Heart left ventricle (tissue), 16 donors: ENCODE data around the gene KCNJ1. TPM values are rescaled to one million over a fixed set of nuclear protein-coding genes. Genes with fewer than 3 reads are reported as not detected.

ENCODE experiments used
- ATAC-seq, 4 donors: fragments of 200-7000 bp; cut with Tn5 transposase; one replicate each; pipeline ENCODE4 v1.9.1; 2020 to 2022; ENCODE audit warnings: moderate library complexity in 4 of 4, mild to moderate bottlenecking in 3 of 4, moderate number of reproducible peaks in 1 of 4
- DNase-seq, 5 donors: peaks; one replicate each; pipeline ENCODE4 v3.0.0-alpha.2; 2020
- H3K27ac ChIP-seq, 12 donors: fragments of 200-600 bp; sonication (generic) in 4 of 12; one replicate each; pipeline versions ENCODE4 v1.5.0 to v1.8.0; 2016 to 2022; ENCODE audit warnings: mild to moderate bottlenecking in 2 of 12
- H3K27me3 ChIP-seq, 9 donors: fragments of 200-600 bp; sonication (generic) in 2 of 9; one replicate each; pipeline versions ENCODE4 v1.5.1 to v1.8.0; 2016 to 2022; ENCODE audit warnings: mild to moderate bottlenecking in 3 of 9
- H3K36me3 ChIP-seq, 9 donors: fragments of 200-600 bp; sonication (generic) in 2 of 9; one replicate each; pipeline versions ENCODE4 v1.5.0 to v1.8.0; 2018 to 2022; ENCODE audit warnings: mild to moderate bottlenecking in 2 of 9
- H3K4me1 ChIP-seq, 12 donors: fragments of 200-600 bp; sonication (generic) in 4 of 12; one replicate each; pipeline versions ENCODE4 v1.5.0 to v1.8.0; 2016 to 2022; ENCODE audit warnings: mild to moderate bottlenecking in 3 of 12
- H3K4me3 ChIP-seq, 12 donors: fragments of 200-600 bp; sonication (generic) in 4 of 12; one replicate each; pipeline versions ENCODE4 v1.5.0 to v1.8.0; 2017 to 2022; ENCODE audit warnings: mild to moderate bottlenecking in 9 of 12, moderate library complexity in 4 of 12
- H3K9me3 ChIP-seq, 12 donors: fragments of 200-600 bp; sonication (generic) in 4 of 12; one replicate each; pipeline versions ENCODE4 v1.5.0 to v1.8.0; 2016 to 2022; ENCODE audit warnings: mild to moderate bottlenecking in 1 of 12
- POLR2A ChIP-seq, 2 donors: fragments of 450-650 bp; IDR thresholded peaks; one replicate each; pipeline ENCODE4 v1.6.1; 2017; ENCODE audit warnings: antibody characterized with exemption in 2 of 2, mild to moderate bottlenecking in 2 of 2, moderate library complexity in 2 of 2
- WGBS, 4 donors: extraction: QIAGEN DNeasy Blood & Tissue Kit in 2 of 4; methylation state at CpG; one replicate each; pipeline versions ENCODE4 v1.1.5 to v1.1.7; 2013 to 2018; 5-methylcytosine and 5-hydroxymethylcytosine counted together
- intact Hi-C, 10 donors: fragments of 100-400 bp; cut with DNase I; formaldehyde crosslinking; loops; one replicate each; pipeline versions ENCODE4 v1.11.1 to v1.14.2; 2022
- polyA plus RNA-seq, 2 donors: library from polyadenylated mRNA; stranded (reverse); fragments of 200-250 nt; gene quantifications; one replicate each; pipeline ENCODE4 v1.2.3, GENCODE V29; 2013
- total RNA-seq, 9 donors: library from RNA; depleted of rRNA in 2 of 9; stranded (reverse); fragments of >200 nt in 2 of 9; fragmentation: NEBNext Ultra II Directional in 3 of 9; extraction: Animal tissue kit (Norgen Biotek cat#: 25700) in 3 of 9; gene quantifications; one replicate each; pipeline versions ENCODE4 v1.1.0 to v1.2.4, GENCODE V29; 2016 to 2023
- TF ChIP-seq, protein P1 (sequence below), 12 donors: fragments of 200-600 bp; sonication (generic) in 4 of 12; IDR thresholded peaks; one replicate each; pipeline versions ENCODE4 v1.5.0 to v1.8.0; 2018 to 2022; ENCODE audit warnings: antibody characterized with exemption in 12 of 12, mild to moderate bottlenecking in 5 of 12
- donor health status: ischemic (EF 13 %, LVEDD 7.1; RV severe dilation, severe dysfunction).
- donor health status: healthy with polysubstance abuse.
- donor health status: DM: no; HTN: yes; CAD: no.
- donor health status: DM: no; HTN: no; CAD: no.
- donor health status: ischemic (EF 25% LVEDD 6.9; RV normal size, moderate dysfunction).
- donor health status: ischemic (EF 25% LVEDD 5.7; RV mildly dilated, moderate dysfunction).
- donor health status: healthy.
- donor health status: DM: yes; HTN: yes; CAD: no.
- donor health status: ischemic (EF 35%, LVEDD 5.7; RV mildly dilated, moderate dysfunction).
- donor health status: nonischemic (EF 11% LVEDD 7.7; RV severe dilation, severe dysfunction).
- donor health status: DM: yes; HTN: yes; CAD: no.
- donor health status: PGD.
- donor health status: ischemic (EF 29% LVEDD 5.4; RV normal size, mild dysfunction).
- donor health status: nonischemic (EF 23%, LVEDD 6.1; RV moderate dilation, normal function).

The KCNJ1 gene
- total and polyA plus RNA-seq, 11 donors = 0.08 to 0.50 (median 0.23) TPM; not detected in 6

DNA sequence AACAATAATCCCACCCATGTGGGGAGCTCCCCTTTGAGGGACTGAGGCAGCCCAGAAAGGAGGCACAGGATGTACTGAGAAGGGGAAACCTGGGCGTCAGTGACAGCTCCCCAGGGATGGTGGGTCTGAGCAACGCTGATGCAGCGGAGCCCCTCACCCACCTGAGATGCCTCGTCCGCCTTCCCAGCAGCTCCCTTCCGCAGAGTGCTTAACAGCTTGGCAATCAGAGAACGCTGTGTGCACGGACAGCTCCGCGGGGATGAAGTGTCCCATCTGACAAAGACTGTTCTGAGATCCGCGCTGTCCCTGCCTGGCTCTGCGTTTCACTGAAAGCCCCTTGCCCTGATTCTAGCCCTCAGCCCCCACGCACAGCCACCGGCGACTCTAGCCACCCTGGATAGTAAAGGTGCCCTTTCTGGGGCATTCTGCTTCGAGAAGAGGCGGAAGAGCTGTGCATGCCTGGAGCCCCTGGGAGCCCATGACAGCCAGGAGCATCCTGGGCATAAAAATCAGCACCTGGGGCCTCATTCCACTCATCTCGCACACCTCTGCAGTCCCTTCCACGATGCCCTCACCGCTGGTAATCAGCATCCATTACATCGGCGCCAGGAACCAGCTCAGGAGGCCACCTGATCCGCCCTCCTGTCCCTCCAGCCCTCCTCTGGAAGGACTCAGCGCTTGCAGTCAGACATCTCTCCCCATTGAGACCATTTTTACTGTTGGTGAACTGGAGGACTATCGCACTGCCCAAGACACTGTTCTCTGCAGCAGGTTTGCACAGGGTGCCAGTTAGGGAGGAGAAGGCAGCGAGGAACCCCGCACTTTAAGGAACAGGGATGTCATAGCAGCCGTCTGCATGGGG is 34.8 kb upstream of the KCNJ1 start:
- Histone ChIP-seq H3K9me3 (no peaks in the 10 kb centered on the region), H3K36me3 (no peaks in the 10 kb centered on the region), H3K27ac (no peak overlapping the region), H3K4me3 (no peak overlapping the region), H3K4me1 (peaks cover 0 to 59% (median 11%) of the 10 kb centered on the region in 12 donors), H3K27me3 (peaks cover 0 to 3% (median 0%) of the 10 kb centered on the region in 9 donors)
- no peak for TF ChIP-seq POLR2A (IDR thresholded peaks at IDR 0.05)
- TF ChIP-seq, protein P1, sequence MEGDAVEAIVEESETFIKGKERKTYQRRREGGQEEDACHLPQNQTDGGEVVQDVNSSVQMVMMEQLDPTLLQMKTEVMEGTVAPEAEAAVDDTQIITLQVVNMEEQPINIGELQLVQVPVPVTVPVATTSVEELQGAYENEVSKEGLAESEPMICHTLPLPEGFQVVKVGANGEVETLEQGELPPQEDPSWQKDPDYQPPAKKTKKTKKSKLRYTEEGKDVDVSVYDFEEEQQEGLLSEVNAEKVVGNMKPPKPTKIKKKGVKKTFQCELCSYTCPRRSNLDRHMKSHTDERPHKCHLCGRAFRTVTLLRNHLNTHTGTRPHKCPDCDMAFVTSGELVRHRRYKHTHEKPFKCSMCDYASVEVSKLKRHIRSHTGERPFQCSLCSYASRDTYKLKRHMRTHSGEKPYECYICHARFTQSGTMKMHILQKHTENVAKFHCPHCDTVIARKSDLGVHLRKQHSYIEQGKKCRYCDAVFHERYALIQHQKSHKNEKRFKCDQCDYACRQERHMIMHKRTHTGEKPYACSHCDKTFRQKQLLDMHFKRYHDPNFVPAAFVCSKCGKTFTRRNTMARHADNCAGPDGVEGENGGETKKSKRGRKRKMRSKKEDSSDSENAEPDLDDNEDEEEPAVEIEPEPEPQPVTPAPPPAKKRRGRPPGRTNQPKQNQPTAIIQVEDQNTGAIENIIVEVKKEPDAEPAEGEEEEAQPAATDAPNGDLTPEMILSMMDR (IDR thresholded peaks at IDR 0.05) = no peak
- no peak for ATAC-seq
- intact Hi-C loops = no loop called here
- WGBS, 4 donors = 70 to 81% (median 73%) methylated on average over 24 to 29 of the region's 29 CpGs
- no peak for DNase-seq

DNA sequence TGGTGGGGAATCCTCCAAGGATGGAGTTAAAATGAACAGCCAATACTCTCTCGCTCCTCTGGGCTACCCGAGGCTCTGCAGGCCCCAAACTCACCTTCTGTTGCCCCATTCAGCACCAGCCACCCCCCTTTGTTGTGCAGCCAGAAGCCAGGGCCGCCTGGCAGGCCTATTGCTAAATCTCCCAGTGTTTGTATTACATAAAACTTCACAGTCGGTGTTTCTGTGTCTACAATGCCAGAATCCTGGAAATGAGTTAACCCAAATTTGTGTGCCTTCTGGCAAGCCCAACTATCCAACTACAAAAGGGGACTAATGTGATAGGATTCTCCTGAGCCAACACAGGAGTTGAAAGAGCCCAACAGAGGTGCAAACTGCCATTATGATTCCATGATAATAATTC is 33.4 kb upstream of the KCNJ1 start:
- Histone ChIP-seq H3K9me3 (no peaks in the 10 kb centered on the region), H3K27me3 (no peaks in the 10 kb centered on the region), H3K4me3 (no peak overlapping the region), H3K36me3 (no peaks in the 10 kb centered on the region), H3K4me1 (peaks cover 0 to 48% (median 21%) of the 10 kb centered on the region in 12 donors), H3K27ac (peak overlapping the region in 4 of 12 donors; percentile 5 to 33 (median 12))
- no peak for TF ChIP-seq POLR2A (IDR thresholded peaks at IDR 0.05)
- TF ChIP-seq, protein P1 (IDR thresholded peaks at IDR 0.05) = no peak
- WGBS, 4 donors = 52 to 63% (median 54%) methylated on average over 4 of the region's 4 CpGs
- ATAC-seq (no peak), DNase-seq (no peak)
- intact Hi-C loops = no loop called here

- H3K4me1 ChIP-seq = peaks cover 0 to 54% (median 24%) of the 10 kb centered on the region in 12 donors
- intact Hi-C loops = no loop called here
- H3K4me3 ChIP-seq = no peak overlapping the region
- no peaks in the 10 kb centered on the region for H3K9me3 ChIP-seq
- H3K27me3 ChIP-seq = no peaks in the 10 kb centered on the region
- peak overlapping the region in 5 of 12 donors; percentile 0 to 41 (median 28) for H3K27ac ChIP-seq
- H3K36me3 ChIP-seq = no peaks in the 10 kb centered on the region
- 80 to 83% (median 81%) methylated on average over 13 of the region's 13 CpGs for WGBS, 4 donors
- TF ChIP-seq POLR2A (IDR thresholded peaks at IDR 0.05) = no peak
- TF ChIP-seq, protein P1 (IDR thresholded peaks at IDR 0.05) = no peak
- ATAC-seq (no peak), DNase-seq (peak in 2 of 5 donors; percentile 52 to 58)
Measured at GRCh38 chr11:128898580-128899344, 31.7 kb upstream of the KCNJ1 start.

- H3K27me3 ChIP-seq = no peaks in the 10 kb centered on the region
- TF ChIP-seq, protein P1 (IDR thresholded peaks at IDR 0.05) = no peak
- no peak for TF ChIP-seq POLR2A (IDR thresholded peaks at IDR 0.05)
- intact Hi-C loops = no loop called here
- 89 to 95% (median 92%) methylated on average over 1 of the region's 1 CpG for WGBS, 4 donors
- peaks cover 0 to 58% (median 28%) of the 10 kb centered on the region in 12 donors for H3K4me1 ChIP-seq
- peak overlapping the region in 4 of 12 donors; percentile 0 to 33 (median 30) for H3K27ac ChIP-seq
- no peak for DNase-seq
- H3K36me3 ChIP-seq = no peaks in the 10 kb centered on the region
- no peak overlapping the region for H3K4me3 ChIP-seq
- H3K9me3 ChIP-seq = no peaks in the 10 kb centered on the region
- ATAC-seq = no peak
Measured at GRCh38 chr11:128897826-128898225, 30.7 kb upstream of the KCNJ1 start.
